Neural cell (in vitro differentiated cells): ENCODE data around the gene ELK4. TPM values are rescaled to one million over a fixed set of nuclear protein-coding genes. Genes with fewer than 3 reads are reported as not detected.

Experiments used
- H2AFZ ChIP-seq: fragments of 200-600, 300-800 bp; sonication (generic), shearing (Covaris generic); 2 replicates; pipeline ENCODE4 v1.6.0; 2014; ENCODE audit warnings: low read depth, mild to moderate bottlenecking, antibody characterized with exemption, low read length, moderate library complexity
- H3F3A ChIP-seq: fragments of 200-600 bp; shearing (Covaris generic); 2 replicates; pipeline ENCODE4 v1.6.1; 2016; ENCODE audit warnings: mild to moderate bottlenecking, moderate library complexity, mixed read lengths, antibody characterized with exemption, low read length; ENCODE audit not compliant: insufficient read depth, poor library complexity, severe bottlenecking
- H3K27ac ChIP-seq: fragments of 200-600, 300-800 bp; sonication (generic), shearing (Covaris generic); 2 replicates; pipeline ENCODE4 v1.5.1; 2014; ENCODE audit warnings: mild to moderate bottlenecking, low read length, moderate library complexity
- H3K27me3 ChIP-seq: fragments of 300-800, 200-600 bp; sonication (generic), shearing (Covaris generic); 2 replicates; pipeline ENCODE4 v1.6.0; 2014; ENCODE audit warnings: mild to moderate bottlenecking, low read depth, low read length, moderate library complexity; ENCODE audit not compliant: insufficient read depth
- H3K36me3 ChIP-seq: fragments of 300-800, 200-600 bp; sonication (generic), shearing (Covaris generic); 2 replicates; pipeline ENCODE4 v1.5.1; 2014; ENCODE audit warnings: mild to moderate bottlenecking, antibody characterized with exemption, low read length, moderate library complexity; ENCODE audit not compliant: insufficient read depth
- H3K4me2 ChIP-seq: fragments of 300-800, 200-600 bp; sonication (generic), shearing (Covaris generic); 2 replicates; pipeline ENCODE4 v1.6.0; 2014; ENCODE audit warnings: mild to moderate bottlenecking, low read length
- H3K4me3 ChIP-seq: fragments of 300-800, 200-600 bp; sonication (generic), shearing (Covaris generic); 2 replicates; pipeline ENCODE4 v1.5.1; 2014; ENCODE audit warnings: mild to moderate bottlenecking, low read length, moderate library complexity
- H3K79me2 ChIP-seq: fragments of 200-600 bp; shearing (Covaris generic); replicated peaks from 2 replicates; pipeline ENCODE4 v1.6.0; 2014; ENCODE audit warnings: mild to moderate bottlenecking, low read length, moderate library complexity; ENCODE audit not compliant: insufficient read depth
- H3K9ac ChIP-seq: fragments of 300-800, 200-600 bp; sonication (generic), shearing (Covaris generic); 2 replicates; pipeline ENCODE4 v1.6.1; 2016; ENCODE audit warnings: mild to moderate bottlenecking, low read length, mixed read lengths
- H3K9me2 ChIP-seq: fragments of 200-600 bp; shearing (Covaris generic); 2 replicates; pipeline ENCODE4 v1.6.1; 2016; ENCODE audit warnings: mild to moderate bottlenecking, low read length, mixed read lengths; ENCODE audit not compliant: insufficient read depth
- H3K9me3 ChIP-seq: fragments of 200-600, 300-800 bp; sonication (generic), shearing (Covaris generic); 2 replicates; pipeline ENCODE4 v1.6.1; 2016; ENCODE audit warnings: mild to moderate bottlenecking, mixed run types, low read length, moderate library complexity, mixed read lengths
- H4K20me1 ChIP-seq: fragments of 200-600 bp; shearing (Covaris generic); 2 replicates; pipeline ENCODE4 v1.6.1; 2016; ENCODE audit warnings: mild to moderate bottlenecking, mixed run types; ENCODE audit not compliant: insufficient read depth
- EP300 ChIP-seq: fragments of 450-650 bp; conservative IDR thresholded peaks from 2 replicates; pipeline ENCODE4 v1.6.1; 2014; ENCODE audit warnings: antibody characterized with exemption, mild to moderate bottlenecking, moderate library complexity; ENCODE audit not compliant: poor library complexity, severe bottlenecking
- EZH2 ChIP-seq: fragments of 200-600, 300-800 bp; shearing (Covaris generic), sonication (generic); IDR thresholded peaks from 2 replicates; pipeline ENCODE4 v1.6.1; 2014; ENCODE audit warnings: antibody characterized with exemption, low read length, borderline replicate concordance, mild to moderate bottlenecking; ENCODE audit not compliant: insufficient read depth, poor library complexity, severe bottlenecking
- MXI1 ChIP-seq: fragments of 450-650 bp; conservative IDR thresholded peaks from 2 replicates; pipeline ENCODE4 v1.6.1; 2014; ENCODE audit warnings: antibody characterized with exemption, mild to moderate bottlenecking; ENCODE audit not compliant: poor library complexity, severe bottlenecking
- POLR2AphosphoS5 ChIP-seq: IDR thresholded peaks from 2 replicates; pipeline ENCODE4 v1.6.1; 2012
- RAD21 ChIP-seq: fragments of 450-650 bp; conservative IDR thresholded peaks from 2 replicates; pipeline ENCODE4 v1.6.1; 2014; ENCODE audit warnings: antibody characterized with exemption, mild to moderate bottlenecking, moderate library complexity
- SMC3 ChIP-seq: fragments of 450-650 bp; conservative IDR thresholded peaks from 2 replicates; pipeline ENCODE4 v1.6.1; 2014; ENCODE audit warnings: antibody characterized with exemption, mild to moderate bottlenecking, moderate library complexity; ENCODE audit not compliant: poor library complexity
- TAF1 ChIP-seq: IDR thresholded peaks from 2 replicates; pipeline ENCODE4 v1.6.1; 2012; ENCODE audit warnings: low read depth
- polyA plus RNA-seq: library from polyadenylated mRNA; depleted of rRNA; stranded (reverse); fragments of >200 nt; gene quantifications from 2 replicates; pipeline ENCODE4 v1.2.3, GENCODE V29; 2014
- TF ChIP-seq, protein P1 (sequence below): IDR thresholded peaks from 2 replicates; pipeline ENCODE4 v1.6.1; 2012; ENCODE audit warnings: borderline replicate concordance
- TF ChIP-seq, protein P2 (sequence below): fragments of 450-650 bp; IDR thresholded peaks from 2 replicates; pipeline ENCODE4 v1.5.1; 2014; ENCODE audit warnings: antibody characterized with exemption, mild to moderate bottlenecking, moderate library complexity; ENCODE audit not compliant: poor library complexity, severe bottlenecking

The ELK4 gene
- polyA plus RNA-seq, 1 donor from 2014 or later, result 10.0 TPM

DNA sequence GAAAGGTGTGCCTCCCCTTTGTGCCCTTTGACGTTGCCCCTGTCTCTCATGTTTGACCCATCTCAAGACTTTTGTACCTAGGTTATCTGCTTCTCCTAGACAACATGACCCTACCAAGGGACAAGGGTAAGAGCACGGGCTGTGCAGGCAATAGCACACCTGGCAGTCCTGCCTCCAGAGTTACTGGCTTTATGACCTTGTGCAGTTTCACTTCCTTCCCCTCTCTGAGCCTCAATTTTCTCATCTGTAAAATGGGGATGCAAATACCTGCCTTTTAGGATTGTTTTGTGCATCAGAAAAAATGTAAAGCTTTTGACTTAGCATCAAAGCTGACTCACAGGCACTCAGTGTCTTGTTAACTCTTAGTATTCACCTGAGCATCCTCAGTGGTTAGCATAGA is 36.4 kb downstream of the ELK4 start:
- H3K9me3 ChIP-seq, result no peaks in the 10 kb centered on the region
- no peaks in the 10 kb centered on the region for H3K79me2 ChIP-seq
- TF ChIP-seq EP300, result no peak
- no peak for TF ChIP-seq MXI1
- TF ChIP-seq, protein P1, sequence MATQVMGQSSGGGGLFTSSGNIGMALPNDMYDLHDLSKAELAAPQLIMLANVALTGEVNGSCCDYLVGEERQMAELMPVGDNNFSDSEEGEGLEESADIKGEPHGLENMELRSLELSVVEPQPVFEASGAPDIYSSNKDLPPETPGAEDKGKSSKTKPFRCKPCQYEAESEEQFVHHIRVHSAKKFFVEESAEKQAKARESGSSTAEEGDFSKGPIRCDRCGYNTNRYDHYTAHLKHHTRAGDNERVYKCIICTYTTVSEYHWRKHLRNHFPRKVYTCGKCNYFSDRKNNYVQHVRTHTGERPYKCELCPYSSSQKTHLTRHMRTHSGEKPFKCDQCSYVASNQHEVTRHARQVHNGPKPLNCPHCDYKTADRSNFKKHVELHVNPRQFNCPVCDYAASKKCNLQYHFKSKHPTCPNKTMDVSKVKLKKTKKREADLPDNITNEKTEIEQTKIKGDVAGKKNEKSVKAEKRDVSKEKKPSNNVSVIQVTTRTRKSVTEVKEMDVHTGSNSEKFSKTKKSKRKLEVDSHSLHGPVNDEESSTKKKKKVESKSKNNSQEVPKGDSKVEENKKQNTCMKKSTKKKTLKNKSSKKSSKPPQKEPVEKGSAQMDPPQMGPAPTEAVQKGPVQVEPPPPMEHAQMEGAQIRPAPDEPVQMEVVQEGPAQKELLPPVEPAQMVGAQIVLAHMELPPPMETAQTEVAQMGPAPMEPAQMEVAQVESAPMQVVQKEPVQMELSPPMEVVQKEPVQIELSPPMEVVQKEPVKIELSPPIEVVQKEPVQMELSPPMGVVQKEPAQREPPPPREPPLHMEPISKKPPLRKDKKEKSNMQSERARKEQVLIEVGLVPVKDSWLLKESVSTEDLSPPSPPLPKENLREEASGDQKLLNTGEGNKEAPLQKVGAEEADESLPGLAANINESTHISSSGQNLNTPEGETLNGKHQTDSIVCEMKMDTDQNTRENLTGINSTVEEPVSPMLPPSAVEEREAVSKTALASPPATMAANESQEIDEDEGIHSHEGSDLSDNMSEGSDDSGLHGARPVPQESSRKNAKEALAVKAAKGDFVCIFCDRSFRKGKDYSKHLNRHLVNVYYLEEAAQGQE, result no peak
- no peak for TF ChIP-seq EZH2
- TF ChIP-seq RAD21, result no peak
- TF ChIP-seq TAF1, result no peak
- H3K9me2 ChIP-seq, result no peaks in the 10 kb centered on the region
- H3K36me3 ChIP-seq, result no peaks in the 10 kb centered on the region
- no peak overlapping the region for H3K9ac ChIP-seq
- H4K20me1 ChIP-seq, result no peaks in the 10 kb centered on the region
- H3K27ac ChIP-seq, result no peak overlapping the region
- H3K4me3 ChIP-seq, result no peak overlapping the region
- no peak overlapping the region for H3K4me2 ChIP-seq
- no peak overlapping the region for H2AFZ ChIP-seq
- no peaks in the 10 kb centered on the region for H3F3A ChIP-seq
- no peaks in the 10 kb centered on the region for H3K27me3 ChIP-seq

DNA sequence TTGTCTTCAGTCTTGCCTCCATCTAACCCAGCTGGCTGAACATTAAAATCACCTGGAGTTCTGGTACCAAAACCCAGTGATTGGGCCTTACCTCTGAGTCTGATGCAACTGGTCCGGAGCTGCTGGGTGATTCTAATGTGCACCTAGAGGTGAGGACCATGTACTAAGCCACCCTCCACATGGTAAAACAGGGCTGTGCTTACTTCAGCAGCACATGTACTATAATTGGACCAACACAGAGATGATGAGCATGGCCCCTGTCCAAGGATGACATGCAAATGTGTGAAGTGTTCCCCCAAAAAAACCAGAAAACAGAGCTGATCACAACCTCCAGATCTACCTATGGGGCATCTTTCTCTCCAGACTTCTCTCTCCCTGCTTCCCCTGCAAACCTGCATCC is 37.0 kb downstream of the ELK4 start:
- no peaks in the 10 kb centered on the region for H3K27me3 ChIP-seq
- H3K79me2 ChIP-seq, result no peaks in the 10 kb centered on the region
- no peaks in the 10 kb centered on the region for H3F3A ChIP-seq
- H3K36me3 ChIP-seq, result no peaks in the 10 kb centered on the region
- H3K9me2 ChIP-seq, result no peaks in the 10 kb centered on the region
- H4K20me1 ChIP-seq, result no peaks in the 10 kb centered on the region
- H3K4me3 ChIP-seq, result no peak overlapping the region
- TF ChIP-seq EP300, result no peak
- no peak overlapping the region for H3K4me2 ChIP-seq
- no peak overlapping the region for H2AFZ ChIP-seq
- H3K9me3 ChIP-seq, result no peaks in the 10 kb centered on the region
- no peak overlapping the region for H3K27ac ChIP-seq
- no peak overlapping the region for H3K9ac ChIP-seq

DNA sequence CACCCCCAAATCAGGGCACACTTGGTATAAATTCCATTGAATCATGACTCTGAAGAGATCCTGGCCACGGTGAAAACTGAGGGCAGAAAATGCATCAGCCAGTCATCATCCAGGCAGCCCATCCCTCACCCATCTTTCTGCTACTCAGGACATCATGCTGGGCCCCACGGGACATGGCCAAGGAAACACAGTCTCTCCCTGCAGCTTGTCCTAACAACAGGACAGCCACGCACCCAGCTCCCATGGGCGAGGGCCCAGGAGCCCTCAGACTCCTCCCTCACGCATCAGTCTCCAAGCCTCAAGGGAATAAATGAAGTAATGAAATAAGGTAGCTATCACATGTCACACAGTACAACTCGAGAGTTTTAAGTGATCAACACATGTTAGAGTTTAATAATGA is 37.8 kb downstream of the ELK4 start:
- Histone ChIP-seq H3K9me2 (no peaks in the 10 kb centered on the region), H3K9me3 (no peaks in the 10 kb centered on the region), H3K27ac (no peak overlapping the region), H3K36me3 (no peaks in the 10 kb centered on the region), H3K9ac (no peak overlapping the region), H2AFZ (no peak overlapping the region), H3K4me3 (no peak overlapping the region), H3K79me2 (no peaks in the 10 kb centered on the region), H3K27me3 (no peaks in the 10 kb centered on the region), H3K4me2 (no peak overlapping the region), H3F3A (no peaks in the 10 kb centered on the region), H4K20me1 (no peaks in the 10 kb centered on the region)
- TF ChIP-seq, protein P2, sequence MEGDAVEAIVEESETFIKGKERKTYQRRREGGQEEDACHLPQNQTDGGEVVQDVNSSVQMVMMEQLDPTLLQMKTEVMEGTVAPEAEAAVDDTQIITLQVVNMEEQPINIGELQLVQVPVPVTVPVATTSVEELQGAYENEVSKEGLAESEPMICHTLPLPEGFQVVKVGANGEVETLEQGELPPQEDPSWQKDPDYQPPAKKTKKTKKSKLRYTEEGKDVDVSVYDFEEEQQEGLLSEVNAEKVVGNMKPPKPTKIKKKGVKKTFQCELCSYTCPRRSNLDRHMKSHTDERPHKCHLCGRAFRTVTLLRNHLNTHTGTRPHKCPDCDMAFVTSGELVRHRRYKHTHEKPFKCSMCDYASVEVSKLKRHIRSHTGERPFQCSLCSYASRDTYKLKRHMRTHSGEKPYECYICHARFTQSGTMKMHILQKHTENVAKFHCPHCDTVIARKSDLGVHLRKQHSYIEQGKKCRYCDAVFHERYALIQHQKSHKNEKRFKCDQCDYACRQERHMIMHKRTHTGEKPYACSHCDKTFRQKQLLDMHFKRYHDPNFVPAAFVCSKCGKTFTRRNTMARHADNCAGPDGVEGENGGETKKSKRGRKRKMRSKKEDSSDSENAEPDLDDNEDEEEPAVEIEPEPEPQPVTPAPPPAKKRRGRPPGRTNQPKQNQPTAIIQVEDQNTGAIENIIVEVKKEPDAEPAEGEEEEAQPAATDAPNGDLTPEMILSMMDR, result no peak
- TF ChIP-seq MXI1 (no peak), TAF1 (no peak), EZH2 (no peak), POLR2AphosphoS5 (no peak), EP300 (no peak), RAD21 (no peak), SMC3 (no peak)
- TF ChIP-seq, protein P1, result no peak
